HG02798 (cell line): Measurements from ENCODE around the gene MDM2.
A peak's percentile ranks its signal among the peaks of the same experiment; 100 is the strongest.
"Not testable (repeated sequence)": the region's sequence is repeated elsewhere in the genome, so short reads cannot be mapped to it uniquely, and the experiment has no call there.

Source experiments
- ATAC-seq: cut with Tn5 transposase; IDR thresholded peaks from one replicate; pipeline ENCODE4 v1.9.1; 2021; ENCODE audit warnings: mild to moderate bottlenecking; ENCODE audit not compliant: unreplicated experiment, poor library complexity

Gene MDM2

DNA sequence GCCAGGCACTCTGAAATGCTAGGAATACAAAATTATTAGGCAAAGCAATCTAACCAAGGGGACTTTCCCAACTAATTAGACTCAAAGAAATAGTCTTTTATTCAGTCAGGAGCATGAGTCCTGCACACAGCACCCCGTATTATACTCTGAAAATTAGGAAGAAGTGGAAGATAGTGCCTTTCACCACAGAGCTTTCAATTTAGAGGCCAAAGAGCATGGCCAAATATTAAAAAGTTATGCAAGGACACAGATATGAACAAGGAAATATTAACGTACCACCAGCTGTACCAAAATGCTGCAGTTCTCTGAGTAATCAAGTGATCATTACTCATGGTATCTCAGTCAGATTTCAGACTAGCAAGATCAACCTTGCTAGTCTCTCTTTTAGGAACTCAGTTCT, 22.6 kb upstream of the MDM2 start:
- ATAC-seq = no peak

DNA sequence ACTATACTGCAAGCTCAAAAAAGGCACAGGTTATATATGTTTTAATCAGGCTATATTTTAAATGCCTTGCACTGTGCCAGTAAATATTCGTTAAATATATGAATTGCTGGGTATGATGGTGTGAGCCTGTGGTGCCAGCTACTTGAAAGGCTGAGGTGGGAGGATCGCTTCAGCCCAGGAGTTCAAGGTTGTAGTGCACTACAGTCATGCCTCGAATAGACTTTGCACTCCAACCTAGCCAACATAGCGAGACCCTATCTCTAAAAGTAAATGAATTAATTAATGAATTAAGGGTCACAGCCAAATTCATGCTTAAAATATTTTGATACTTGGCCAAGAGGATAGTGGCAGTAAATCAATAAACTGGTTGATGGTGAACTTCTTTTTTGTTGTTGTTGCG, 22.2 kb upstream of the MDM2 start:
- ATAC-seq = no peak

DNA sequence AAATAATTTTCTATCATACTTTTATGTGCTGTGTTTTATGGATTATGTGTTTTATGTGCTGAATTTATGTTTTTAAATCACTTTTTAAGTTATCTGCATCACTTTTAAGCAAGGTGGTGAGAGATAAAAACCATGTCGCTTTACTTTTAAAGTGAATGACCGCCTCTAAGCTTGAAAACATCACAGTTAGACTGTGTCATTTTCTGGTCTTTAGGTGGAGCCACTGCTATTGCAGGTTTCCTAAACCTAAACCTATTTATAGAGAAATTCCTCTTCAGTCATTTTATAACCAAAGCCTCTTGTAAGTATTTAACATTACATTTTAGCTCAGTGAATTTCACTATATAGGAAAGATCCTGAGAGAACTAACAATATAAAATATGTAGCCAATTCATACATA, 21.0 kb upstream of the MDM2 start:
- no peak for ATAC-seq

DNA sequence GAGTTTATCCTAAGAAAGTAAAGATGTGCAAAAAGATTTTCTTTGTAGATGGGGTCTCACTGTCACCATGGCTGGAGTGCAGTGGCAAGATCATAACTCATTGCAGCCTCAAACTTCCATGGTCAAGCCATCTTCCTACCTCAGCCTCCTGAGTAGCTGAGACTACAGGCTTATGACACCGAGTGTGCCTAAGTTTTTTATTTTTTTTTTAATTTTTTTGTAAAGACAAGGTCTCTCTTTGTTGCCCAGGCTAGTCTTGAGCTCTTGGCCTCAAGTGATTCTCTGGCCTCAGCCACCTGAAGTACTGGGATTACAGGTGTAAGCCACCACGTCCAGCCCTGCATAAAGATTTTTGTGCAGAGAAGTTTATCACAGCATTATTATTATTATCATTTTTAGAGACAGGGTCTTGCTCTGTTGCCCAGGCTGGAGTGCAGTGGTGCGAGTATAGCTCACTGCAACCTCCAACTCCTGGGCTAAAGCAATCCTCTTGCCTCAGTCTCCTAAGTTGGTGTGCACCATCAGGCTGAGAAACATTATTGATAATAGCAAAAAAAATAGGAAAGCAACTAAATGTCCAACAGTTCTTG, 19.3 kb upstream of the MDM2 start:
- ATAC-seq = no peak

DNA sequence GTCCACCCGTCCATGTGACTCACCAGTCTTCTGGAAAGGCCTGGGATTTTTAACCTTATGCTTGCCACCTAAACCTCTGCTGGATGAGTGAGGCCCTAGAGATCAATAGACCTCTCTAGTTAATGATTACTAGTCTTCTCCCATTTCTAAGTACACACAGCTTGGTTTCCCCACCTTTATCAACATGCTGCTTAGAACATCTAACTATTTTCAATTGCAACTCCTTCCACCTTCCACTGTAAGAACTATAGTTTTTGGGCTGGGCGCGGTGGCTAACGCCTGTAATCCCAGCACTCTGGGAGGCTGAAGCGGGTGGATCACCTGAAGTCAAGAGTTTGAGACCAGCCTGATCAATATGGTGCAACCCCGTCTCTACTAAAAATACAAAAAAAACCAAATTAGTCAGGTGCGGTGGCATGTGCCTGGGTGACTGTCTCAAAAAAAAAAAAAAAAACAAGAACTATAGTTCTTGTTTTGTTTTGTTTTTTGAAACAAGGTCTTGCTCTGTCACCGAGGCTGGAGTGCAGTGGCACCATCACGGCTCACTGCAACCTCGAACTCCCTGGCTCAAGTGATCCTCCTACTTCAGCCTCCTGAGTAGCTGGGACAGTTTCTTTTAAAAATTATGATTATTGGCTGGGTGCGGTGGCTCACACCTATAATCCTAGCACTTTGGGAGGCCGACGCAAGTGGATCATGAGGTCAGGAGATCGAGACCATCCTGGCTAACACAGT, 18.7 kb upstream of the MDM2 start:
- no peak for ATAC-seq

DNA sequence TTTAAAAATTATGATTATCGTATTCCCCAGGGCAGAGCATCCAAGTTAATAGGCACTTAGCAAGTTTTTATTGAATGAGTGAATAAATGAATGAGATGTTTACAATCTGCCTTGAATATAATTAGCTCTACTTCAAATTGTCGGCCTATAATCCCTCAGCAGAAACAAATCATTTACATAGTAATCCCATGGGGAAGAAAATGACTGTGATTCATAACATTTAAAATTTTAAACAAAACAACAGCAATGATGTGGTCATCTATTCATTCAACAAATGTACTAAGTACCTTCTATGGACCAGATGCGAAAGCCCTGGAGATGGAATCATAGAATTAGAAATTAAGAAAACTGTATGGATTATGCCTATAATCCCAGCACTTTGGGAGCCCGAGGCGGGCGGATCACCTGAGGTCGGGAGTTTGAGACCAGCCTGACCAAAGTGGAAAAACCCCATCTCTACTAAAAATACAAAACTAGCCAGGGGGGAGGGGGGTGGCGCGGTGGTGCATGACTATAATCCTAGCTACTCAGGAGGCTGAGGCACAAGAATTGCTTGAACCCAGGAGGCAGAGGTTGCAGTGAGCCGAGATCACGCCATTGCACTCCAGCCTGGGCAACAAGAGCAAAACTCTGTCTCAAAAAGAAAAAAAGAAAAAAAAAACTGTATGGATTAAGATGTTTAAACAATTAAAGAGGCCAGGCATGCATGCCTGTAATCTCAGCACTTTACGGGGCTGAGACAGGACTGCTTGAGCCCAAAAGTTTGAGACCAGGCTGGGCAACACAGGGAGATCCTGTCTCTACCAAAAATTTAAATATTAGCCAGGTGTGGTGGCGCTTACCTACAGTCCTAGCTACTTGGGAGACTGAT, 17.7 kb upstream of the MDM2 start:
- ATAC-seq = no peak

DNA sequence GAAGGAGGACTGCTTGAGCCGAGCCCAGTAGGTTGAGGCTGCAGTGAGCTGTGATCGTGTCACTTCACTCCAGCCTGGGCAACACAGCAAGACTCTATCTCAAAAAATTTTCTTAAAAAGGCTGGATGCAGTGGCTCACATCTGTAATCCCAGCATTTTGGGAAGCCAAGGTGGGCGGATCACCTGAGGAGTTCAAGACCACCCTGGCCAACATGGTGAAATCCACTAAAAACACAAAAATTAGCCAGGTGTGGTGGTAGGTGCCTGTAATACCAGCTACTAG, 17.1 kb upstream of the MDM2 start:
- ATAC-seq = no peak

DNA sequence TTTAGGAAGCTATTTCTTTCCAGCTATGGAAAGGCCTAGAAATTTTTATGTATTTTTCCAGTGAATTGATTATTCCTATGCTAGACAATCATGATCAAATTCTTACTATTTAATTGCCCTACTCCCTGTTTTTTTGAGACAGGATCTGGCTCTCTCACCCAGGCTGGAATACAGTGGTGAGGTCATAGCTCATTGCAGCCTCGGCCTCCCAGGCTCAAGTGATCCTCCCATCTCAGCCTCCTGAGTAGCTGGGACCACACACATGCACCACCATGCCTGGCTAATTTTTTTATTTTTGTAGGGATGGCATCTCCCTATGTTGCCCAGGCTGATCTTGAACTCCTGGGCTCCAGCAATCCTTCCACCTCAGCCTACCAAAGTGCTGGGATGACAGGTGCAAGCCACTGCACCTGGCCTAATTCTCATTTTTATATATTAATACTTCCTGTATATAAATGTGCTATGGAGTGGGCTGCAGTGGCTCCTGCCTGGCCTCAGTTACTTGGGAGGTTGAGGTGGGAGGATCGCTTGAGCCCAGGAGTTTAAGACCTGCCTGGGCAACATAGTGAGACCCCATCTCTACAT, 16.0 kb upstream of the MDM2 start:
- no peak for ATAC-seq

DNA sequence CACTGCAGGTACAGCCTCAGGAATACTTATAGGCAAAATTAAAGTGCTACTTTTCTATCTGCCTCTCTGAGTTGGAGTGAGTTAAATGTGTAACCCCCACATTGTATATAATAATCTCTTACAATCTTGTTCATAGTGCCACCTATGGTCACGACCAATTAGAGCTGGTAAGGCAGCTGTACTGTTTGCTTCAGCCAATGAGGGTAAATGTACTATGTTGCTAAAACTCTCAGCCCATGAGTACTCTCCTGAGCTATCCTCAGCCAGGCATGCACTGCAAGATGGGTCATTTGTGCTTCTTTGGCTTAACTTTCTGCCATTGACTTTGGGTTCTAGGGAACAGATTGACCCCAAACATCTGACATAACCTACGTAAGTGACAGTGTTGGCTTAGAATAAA, 15.0 kb upstream of the MDM2 start:
- ATAC-seq = peak; percentile 96

DNA sequence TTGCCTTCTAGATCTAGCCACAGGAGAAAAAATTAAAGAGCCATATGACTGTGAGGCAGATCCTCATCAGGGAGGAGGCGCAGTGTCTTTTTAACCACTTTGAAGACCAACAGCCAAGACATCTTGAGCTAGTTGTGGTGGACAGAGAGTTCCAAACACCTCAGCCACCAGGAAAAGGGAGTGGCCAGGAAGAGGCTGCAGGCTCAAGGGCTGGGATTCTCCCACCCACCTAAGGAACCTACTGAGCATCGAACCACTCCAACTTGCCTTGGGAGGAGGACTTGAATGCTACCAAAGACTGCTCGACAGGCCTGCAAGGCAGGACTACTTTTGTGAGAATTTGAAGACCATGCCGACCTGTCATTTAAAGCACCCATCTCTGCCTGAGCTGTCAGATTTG, 14.5 kb upstream of the MDM2 start:
- ATAC-seq = no peak

DNA sequence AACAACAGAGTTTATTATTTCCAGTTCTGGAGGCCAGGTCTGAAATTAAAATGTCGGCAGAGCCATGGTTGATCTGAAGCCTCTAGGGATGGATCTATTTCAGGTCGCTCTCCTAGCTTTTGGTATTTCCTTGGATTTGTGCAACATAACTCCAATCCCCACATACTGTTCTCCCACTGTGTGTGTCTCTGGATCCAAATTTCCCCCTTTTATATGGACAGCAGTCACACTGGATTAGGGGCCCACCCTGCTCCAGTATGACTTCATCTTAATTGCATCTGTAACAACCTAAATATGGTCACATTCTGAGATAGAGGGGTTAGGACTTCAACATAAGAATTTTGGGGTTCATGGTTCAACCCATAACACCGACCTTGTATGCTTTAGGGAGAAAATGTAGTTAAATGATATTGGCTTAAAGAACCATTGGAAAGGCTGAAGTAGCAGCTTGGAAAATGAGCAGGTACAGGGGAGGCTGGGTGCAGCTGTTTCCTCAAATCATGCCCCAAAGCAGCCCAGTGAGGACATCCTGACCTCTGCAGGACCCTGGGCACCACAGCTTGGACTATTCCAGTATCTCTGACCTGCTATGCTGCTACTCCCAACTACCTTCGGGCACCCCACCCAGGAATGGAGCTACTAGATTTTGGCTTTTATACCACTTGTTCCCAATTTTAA, 13.9 kb upstream of the MDM2 start:
- no peak for ATAC-seq

DNA sequence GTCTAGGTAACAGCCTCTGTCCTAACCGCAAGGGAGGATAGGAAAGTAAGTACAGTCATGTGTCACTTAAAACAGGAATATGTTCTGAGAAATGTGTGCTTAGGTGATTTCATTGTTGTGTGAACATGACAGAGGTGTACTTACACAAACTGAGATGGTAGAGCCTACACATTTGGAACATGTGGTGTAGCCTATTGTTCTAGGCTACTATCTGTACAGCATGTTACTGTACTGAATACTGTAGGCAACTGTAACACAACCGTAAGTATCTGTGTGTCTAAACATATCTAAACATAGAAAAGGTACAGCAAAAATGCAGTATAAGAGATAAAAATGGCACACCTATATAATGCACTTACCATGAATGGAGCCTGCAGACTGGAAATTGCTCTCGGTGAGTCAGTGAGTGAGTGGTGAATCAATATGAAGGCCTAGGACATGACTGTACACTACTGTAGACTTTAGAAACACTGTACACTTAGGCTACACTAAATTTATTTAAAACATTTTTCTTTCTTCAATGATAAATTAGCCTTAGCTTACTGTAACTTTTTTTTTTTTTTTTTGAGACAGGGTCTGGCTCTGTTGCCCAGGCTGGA, 13.2 kb upstream of the MDM2 start:
- ATAC-seq = no peak

DNA sequence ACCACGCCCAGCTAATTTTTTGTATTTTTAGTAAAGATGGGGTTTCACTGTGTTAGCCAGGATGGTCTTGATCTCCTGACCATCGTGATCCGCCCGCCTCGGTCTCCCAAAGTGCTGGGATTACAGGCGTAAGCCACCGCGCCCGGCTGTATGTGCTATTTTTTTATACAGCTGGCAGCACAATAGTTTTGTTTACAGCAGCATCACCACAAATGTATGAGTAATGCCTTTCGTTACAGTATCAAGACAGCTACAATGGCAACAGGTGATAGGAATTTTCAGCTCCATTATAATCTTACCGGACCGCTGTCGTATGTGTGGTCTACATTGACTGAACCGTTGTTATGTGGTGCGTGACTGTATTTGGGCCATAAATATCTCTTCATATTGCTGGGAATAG, 11.6 kb upstream of the MDM2 start:
- ATAC-seq = no peak

DNA sequence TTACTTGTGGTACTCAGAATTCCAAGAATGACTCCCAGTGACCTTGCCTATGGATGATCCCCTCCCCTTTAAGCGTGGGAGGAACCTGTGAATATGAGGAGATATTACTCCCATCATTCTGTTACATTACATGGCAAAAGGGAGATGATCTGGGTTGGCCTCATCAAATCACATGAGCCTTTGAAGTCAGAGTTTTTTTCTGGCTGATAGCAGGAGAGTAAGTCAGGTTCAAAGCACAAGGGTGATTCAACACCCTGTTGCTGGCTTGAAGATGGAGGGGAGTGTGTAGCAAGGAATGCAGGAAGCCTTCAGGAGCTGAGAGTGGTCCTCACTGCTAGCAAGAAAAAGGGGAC, 9.1 kb upstream of the MDM2 start:
- no peak for ATAC-seq

DNA sequence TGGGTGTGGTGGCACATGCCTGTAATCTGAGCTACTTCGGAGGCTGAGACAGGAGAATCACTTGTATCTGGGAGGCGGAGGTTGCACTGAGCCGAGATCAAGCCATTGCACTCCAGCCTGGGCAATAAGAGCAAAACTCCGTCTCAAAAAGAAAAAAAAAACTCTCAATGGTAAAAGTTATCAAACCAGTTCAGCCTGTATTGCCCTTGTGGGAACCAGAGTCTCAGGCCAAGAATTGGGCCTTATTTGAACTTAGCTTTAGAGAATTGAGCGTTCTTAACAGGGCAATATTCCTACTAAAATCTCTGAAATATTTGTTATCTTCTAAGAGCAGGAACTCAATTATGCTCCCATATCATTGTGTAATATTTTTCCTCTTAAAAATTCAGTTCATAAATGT, 7.7 kb upstream of the MDM2 start:
- ATAC-seq = no peak

DNA sequence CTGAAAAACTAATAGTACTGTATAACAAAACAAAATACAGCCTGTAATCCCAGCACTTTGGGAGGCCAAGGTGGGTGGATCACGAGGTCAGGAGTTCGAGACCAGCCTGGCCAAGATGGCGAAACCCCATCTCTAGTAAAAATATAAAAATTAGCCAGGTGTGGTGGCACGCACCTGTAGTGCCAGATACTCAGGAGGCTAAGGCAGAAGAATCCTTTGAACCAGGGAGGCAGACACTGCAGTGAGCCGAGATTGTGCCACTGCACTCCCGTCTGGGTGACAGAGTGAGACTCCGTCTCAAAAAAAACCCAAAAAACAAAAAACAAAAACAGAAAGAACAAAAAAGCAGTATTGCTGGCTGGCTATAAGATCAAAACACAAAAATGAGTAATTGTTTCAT, 6.9 kb upstream of the MDM2 start:
- not testable (repeated sequence) for ATAC-seq

DNA sequence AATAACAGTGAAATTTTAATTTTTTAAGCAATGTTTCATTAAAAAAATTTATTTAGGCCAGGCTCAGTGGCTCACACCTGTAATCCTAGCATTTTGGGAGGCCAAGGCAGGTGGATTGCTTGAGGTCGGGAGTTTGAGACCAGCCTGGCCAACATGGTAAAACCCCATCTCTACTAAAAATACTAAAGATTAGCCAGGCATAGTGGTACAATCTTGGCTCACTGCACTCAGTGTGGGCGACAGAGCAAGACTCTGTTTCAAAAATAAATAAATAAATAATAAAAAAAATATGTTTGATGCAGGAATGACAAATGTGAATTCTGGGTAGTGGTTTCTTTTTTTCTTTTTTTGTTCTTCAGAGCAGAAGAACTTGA, 5.6 kb upstream of the MDM2 start:
- not testable (repeated sequence) for ATAC-seq

DNA sequence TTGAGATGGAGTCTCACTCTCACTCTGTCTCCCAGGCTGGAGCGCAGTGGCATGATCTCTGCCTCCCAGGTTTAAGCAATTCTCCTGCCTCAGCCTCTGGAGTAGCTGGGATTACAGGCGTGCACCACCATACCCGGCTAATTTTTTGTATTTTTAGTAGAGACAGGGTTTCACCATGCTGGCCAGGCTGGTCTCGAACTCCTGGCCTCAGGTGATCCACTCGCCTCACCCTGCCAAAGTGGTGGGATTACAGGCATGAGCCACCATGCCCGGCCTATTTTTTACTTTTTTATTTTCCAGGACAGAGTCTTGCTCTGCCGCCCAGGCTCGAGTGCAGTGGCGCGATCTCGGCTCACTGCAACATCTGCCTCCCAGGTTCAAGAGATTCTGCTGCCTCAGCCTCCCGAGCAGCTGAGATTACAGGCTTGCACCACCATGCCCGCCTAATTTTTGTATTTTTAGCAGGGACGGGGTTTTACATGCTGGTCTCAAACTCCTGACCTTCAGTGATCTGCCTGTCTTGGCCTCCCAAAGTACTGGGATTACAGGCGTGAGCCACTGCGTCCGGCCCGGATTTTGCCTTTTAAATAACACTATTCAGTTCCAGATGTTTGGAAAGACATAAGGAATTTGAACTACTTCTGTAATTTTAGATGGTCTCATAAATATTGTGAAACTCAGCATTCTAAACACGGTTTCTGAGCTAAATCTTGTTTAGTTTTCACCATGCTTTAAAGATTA, 4.9 kb upstream of the MDM2 start:
- ATAC-seq = not testable (repeated sequence)

DNA sequence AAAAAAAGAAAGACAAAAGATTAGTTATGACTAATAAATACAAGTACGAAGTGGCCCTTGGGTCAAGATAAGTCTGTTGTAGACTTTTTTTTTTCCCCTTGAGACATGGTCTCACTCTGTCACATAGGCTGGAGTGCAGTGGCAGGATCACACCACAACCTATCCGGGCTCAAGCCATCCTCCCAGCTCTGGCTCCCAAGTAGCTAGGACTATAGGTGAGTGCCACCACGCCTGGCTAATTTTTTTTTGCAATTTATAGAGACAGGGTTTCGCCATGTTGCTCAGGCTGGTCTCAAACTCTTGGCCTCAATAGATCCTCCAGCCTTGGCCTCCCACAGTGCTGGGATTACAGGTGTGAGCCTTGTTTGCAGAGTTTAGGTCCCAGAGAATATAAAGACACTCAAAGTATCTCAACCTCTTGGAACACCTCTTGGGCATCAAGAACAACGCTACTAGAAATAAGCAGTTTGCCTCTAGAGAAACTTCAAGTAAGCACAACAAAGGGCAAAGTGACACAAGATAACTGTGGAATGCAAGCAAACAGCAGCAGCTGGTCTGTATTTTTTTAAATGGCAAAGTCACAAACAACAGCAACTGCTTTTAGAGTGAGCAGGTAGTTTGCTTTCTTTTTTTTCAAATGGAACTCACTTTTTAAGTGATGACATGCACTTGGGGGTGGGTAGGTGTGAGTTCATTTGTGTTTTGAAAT, 3.9 kb upstream of the MDM2 start:
- ATAC-seq = no peak
